Common myeloid progenitor, CD34-positive (primary cell): ENCODE measurements around the gene FAM200B.

Experiments used
- CTCF ChIA-PET: fragments of 350-600 bp; sonication (Branson Sonifier 250); formaldehyde crosslinking; loops from one replicate; lab custom pipeline; 2021; ENCODE audit warnings: antibody characterized with exemption; lab: Charles Lee
- POLR2A ChIA-PET: fragments of 350-600 bp; sonication (Branson Sonifier 250); formaldehyde crosslinking; loops from one replicate; lab custom pipeline; 2021; ENCODE audit warnings: antibody characterized with exemption; lab: Charles Lee
- DNase-seq, 3 donors: peaks; one replicate each; pipeline versions ENCODE4 v3.0.0 to v3.0.0-alpha.2; 2013
- H3K27ac ChIP-seq, 2 experiments: 1 replicate in 1 of 2; 2 replicates in 1 of 2; pipeline ENCODE4 v1.7.0; 2013; ENCODE audit warnings: inconsistent platforms in 2 of 2, low read length in 2 of 2, mild to moderate bottlenecking in 2 of 2, low read depth in 1 of 2, moderate library complexity in 1 of 2; ENCODE audit not compliant: severe bottlenecking in 2 of 2, insufficient read depth in 1 of 2, poor library complexity in 1 of 2
- H3K27me3 ChIP-seq, 5 experiments: replicated peaks in 2 of 5; 1 replicate in 3 of 5; 2 replicates in 2 of 5; pipeline versions ENCODE4 v1.6.1 to v1.7.0; 2013; ENCODE audit warnings: low read length in 4 of 5, mild to moderate bottlenecking in 2 of 5, moderate library complexity in 2 of 5, inconsistent platforms in 1 of 5; ENCODE audit not compliant: insufficient read depth in 5 of 5, control insufficient read depth in 4 of 5
- H3K36me3 ChIP-seq, 4 experiments: 1 replicate in 2 of 4; 2 replicates in 2 of 4; pipeline versions ENCODE4 v1.6.1 to v1.7.0; 2013; ENCODE audit warnings: low read length in 3 of 4, control low read depth in 1 of 4, mild to moderate bottlenecking in 1 of 4; ENCODE audit not compliant: control insufficient read depth in 4 of 4, insufficient read depth in 4 of 4
- H3K4me1 ChIP-seq, 4 experiments: 1 replicate in 3 of 4; 2 replicates in 1 of 4; pipeline versions ENCODE4 v1.6.1 to v1.7.1; 2013; ENCODE audit warnings: low read length in 3 of 4, mild to moderate bottlenecking in 3 of 4, control low read depth in 1 of 4, inconsistent platforms in 1 of 4, moderate library complexity in 1 of 4; ENCODE audit not compliant: control insufficient read depth in 4 of 4, insufficient read depth in 4 of 4; ENCODE audit errors: control extremely low read depth in 1 of 4
- H3K4me3 ChIP-seq, 7 experiments: 1 replicate in 4 of 7; 2 replicates in 3 of 7; pipeline versions ENCODE4 v1.5.1 to v1.7.0; 2013; ENCODE audit warnings: mild to moderate bottlenecking in 7 of 7, low read length in 6 of 7, moderate library complexity in 6 of 7, inconsistent platforms in 2 of 7, low read depth in 2 of 7, control low read depth in 1 of 7; ENCODE audit not compliant: insufficient read depth in 4 of 7, control insufficient read depth in 1 of 7; ENCODE audit errors: extremely low read depth in 1 of 7
- H3K9me3 ChIP-seq, 5 experiments: 1 replicate in 4 of 5; 2 replicates in 1 of 5; pipeline versions ENCODE4 v1.6.1 to v1.7.1; 2013; ENCODE audit warnings: low read length in 4 of 5, mild to moderate bottlenecking in 2 of 5, inconsistent platforms in 1 of 5, low read depth in 1 of 5, moderate library complexity in 1 of 5; ENCODE audit not compliant: control insufficient read depth in 4 of 5, insufficient read depth in 2 of 5; ENCODE audit errors: control extremely low read depth in 1 of 5
- WGBS: methylation state at CpG from one replicate; pipeline ENCODE4 v1.1.5; 2013; ENCODE audit not compliant: insufficient coverage; 5-methylcytosine and 5-hydroxymethylcytosine counted together

The FAM200B gene

GRCh38 chr4:15652191-15652590 is 29.4 kb upstream of the FAM200B start:
- ChIA-PET POLR2A (no interaction called here), CTCF (interaction anchor here (1.0 to 1.8 kb wide), 6 partner anchors 9 to 419 kb away, joined by 3 to 5 read pairs (median 4); no protein-coding TSS in a partner anchor)
- DNase-seq: no peak
- H3K27ac ChIP-seq: peak overlapping the region in 1 of 2 experiments; percentile 93
- H3K36me3 ChIP-seq: no peaks in the 10 kb centered on the region
- peak overlapping the region in 3 of 7 experiments; percentile 32 to 92 (median 54) for H3K4me3 ChIP-seq
- no peaks in the 10 kb centered on the region for H3K27me3 ChIP-seq
- H3K9me3 ChIP-seq: no peaks in the 10 kb centered on the region
- H3K4me1 ChIP-seq: peaks cover 23 to 65% (median 42%) of the 10 kb centered on the region in 4 experiments
- no CpG with 5 or more reads among the region's 1 CpG for WGBS

- peak overlapping the region in 5 of 7 experiments; percentile 76 to 95 (median 90) for H3K4me3 ChIP-seq
- H3K27me3 ChIP-seq: no peaks in the 10 kb centered on the region
- POLR2A ChIA-PET: no interaction called here
- peaks cover 0 to 2% (median 0%) of the 10 kb centered on the region in 4 experiments for H3K36me3 ChIP-seq
- peak overlapping the region; percentile 51 to 93 for H3K27ac ChIP-seq
- CTCF ChIA-PET: interaction anchor here (1.0 to 1.8 kb wide), 8 partner anchors 10 to 420 kb away, joined by 3 to 5 read pairs (median 4); no protein-coding TSS in a partner anchor
- no peaks in the 10 kb centered on the region for H3K9me3 ChIP-seq
- DNase-seq: no peak
- peaks cover 20 to 65% (median 42%) of the 10 kb centered on the region in 4 experiments for H3K4me1 ChIP-seq
- no CpG with 5 or more reads among the region's 4 CpGs for WGBS
Observed at GRCh38 chr4:15652841-15653240, 28.8 kb upstream of the FAM200B start.

DNA sequence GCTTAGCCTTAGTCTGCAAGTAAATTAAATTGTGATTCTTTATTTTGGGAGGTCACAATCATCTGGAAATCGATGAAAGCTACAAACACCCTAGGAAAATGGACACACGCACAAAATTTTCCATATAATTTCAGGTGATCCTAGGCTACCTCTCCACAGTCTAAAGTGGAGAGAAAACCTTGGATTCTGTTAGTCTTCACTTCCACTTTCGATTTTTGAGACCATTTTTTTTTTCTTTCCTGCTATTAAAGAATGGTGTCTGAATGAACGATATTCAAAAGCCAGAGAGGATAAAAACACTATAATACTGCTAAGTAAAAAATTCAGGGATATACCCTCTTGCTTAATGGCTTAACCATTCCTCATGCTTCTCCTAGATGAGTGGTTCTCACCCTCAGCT is 28.2 kb upstream of the FAM200B start:
- DNase-seq: peak in 2 of 3 donors; percentile 37 to 47
- ChIA-PET CTCF (interaction anchor here (1.0 to 1.8 kb wide), 6 partner anchors 10 to 421 kb away, joined by 3 to 8 read pairs (median 3); no protein-coding TSS in a partner anchor), POLR2A (no interaction called here)

DNA sequence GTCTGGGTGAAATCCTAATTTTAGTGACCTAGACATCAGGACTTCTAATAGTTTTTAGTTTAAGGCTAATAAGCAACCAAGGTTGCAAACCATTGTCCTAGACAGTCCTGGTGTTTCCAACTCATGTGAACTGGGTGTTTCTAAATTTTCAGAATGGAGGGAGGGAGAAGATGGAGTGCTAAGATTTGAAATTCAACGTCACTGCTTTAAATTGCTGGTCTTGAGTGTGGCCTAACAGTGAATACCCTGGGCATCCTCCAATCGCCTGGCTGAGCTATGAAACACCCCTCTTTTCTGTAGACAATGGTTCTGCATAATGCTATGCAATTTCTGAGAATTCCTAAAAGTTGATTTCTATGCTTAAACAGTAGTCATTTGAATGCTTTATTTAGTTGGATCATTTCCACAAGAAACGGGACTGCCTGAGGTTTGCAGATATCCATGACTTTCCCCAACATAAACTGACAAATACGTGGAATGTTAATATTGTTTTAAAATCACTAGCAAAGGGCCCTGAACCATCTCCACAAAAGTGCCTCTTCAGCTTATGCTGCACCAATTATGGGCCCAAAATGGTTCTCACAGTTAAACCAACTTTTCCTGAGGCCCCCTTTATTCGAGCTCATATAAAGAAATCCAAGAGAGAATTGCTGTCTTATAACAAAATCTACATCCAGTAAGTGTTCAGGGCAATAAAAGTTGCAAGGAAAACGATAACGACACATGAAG is 27.6 kb upstream of the FAM200B start:
- peak overlapping the region; percentile 50 to 93 for H3K27ac ChIP-seq
- H3K4me1 ChIP-seq: peaks cover 20 to 65% (median 42%) of the 10 kb centered on the region in 4 experiments
- ChIA-PET POLR2A (no interaction called here), CTCF (interaction anchor here (1.0 to 1.8 kb wide), 5 partner anchors 9 to 196 kb away, joined by 3 to 8 read pairs (median 3); no protein-coding TSS in a partner anchor)
- peak overlapping the region; percentile 76 to 95 (median 89) for H3K4me3 ChIP-seq
- no peaks in the 10 kb centered on the region for H3K27me3 ChIP-seq
- peaks cover 0 to 2% (median 0%) of the 10 kb centered on the region in 4 experiments for H3K36me3 ChIP-seq
- DNase-seq: peak; percentile 40 to 71 (median 61)
- 0% methylated on average over 3 of the region's 7 CpGs for WGBS
- H3K9me3 ChIP-seq: no peaks in the 10 kb centered on the region

More for the DNA sequence above, 28.2 kb upstream of the FAM200B start:
- Histone ChIP-seq H3K9me3 (no peaks in the 10 kb centered on the region), H3K36me3 (peaks cover 0 to 2% (median 0%) of the 10 kb centered on the region in 4 experiments), H3K27ac (peak overlapping the region; percentile 51 to 93), H3K27me3 (no peaks in the 10 kb centered on the region), H3K4me1 (peaks cover 20 to 65% (median 42%) of the 10 kb centered on the region in 4 experiments), H3K4me3 (peak overlapping the region in 6 of 7 experiments; percentile 76 to 95 (median 90))
- 27% methylated on average over 2 of the region's 4 CpGs for WGBS

GRCh38 chr4:15654593-15655222 is 26.9 kb upstream of the FAM200B start:
- Histone ChIP-seq H3K36me3 (peaks cover 0 to 2% (median 0%) of the 10 kb centered on the region in 4 experiments), H3K27me3 (no peaks in the 10 kb centered on the region), H3K9me3 (no peaks in the 10 kb centered on the region), H3K4me1 (peaks cover 20 to 61% (median 40%) of the 10 kb centered on the region in 4 experiments), H3K27ac (peak overlapping the region; percentile 50 to 93), H3K4me3 (peak overlapping the region; percentile 76 to 95 (median 89))
- DNase-seq: peak in 2 of 3 donors; percentile 37 to 50
- ChIA-PET CTCF (interaction anchor here (1.8 kb wide), 1 partner anchor 9 kb away, joined by 8 read pairs; no protein-coding TSS in a partner anchor), POLR2A (interaction anchor here (0.7 to 0.9 kb wide), 2 partner anchors 101 to 108 kb away, joined by 3 to 4 read pairs; no protein-coding TSS in a partner anchor)
- WGBS: 0% methylated on average over 50 of the region's 66 CpGs

- 14% methylated on average over 63 of the region's 85 CpGs for WGBS
Observed at GRCh38 chr4:15655223-15656037, 26.2 kb upstream of the FAM200B start, which contains the start of gene FBXL5. Gene FBXL5, minus strand, starts transcription at chr4:15655357. Its CDS starts 70 bp downstream, at chr4:15655287.

More at GRCh38 chr4:15655223-15656037, 26.2 kb upstream of the FAM200B start, which contains the start of gene FBXL5:
- peak within 1 kb of the TSS; percentile 76 to 95 (median 89) for H3K4me3 ChIP-seq
- peak; percentile 91 to 96 (median 95) for DNase-seq
- no peaks in the 10 kb centered on the region for H3K27me3 ChIP-seq
- CTCF ChIA-PET: interaction anchor here (1.2 to 1.4 kb wide), 2 partner anchors 9 to 47 kb away, joined by 3 to 4 read pairs; partner anchors contain the start of gene BST1
- H3K4me1 ChIP-seq: peaks cover 18 to 60% (median 39%) of the 10 kb centered on the region in 4 experiments
- POLR2A ChIA-PET: interaction anchor here (0.7 to 0.9 kb wide), 3 partner anchors 26 to 108 kb away, joined by 3 to 4 read pairs (median 3); no protein-coding TSS in a partner anchor
- peak within 1 kb of the TSS; percentile 77 to 93 for H3K27ac ChIP-seq
- H3K36me3 ChIP-seq: peaks cover 0 to 2% (median 0%) of the 10 kb centered on the region in 4 experiments
- no peaks in the 10 kb centered on the region for H3K9me3 ChIP-seq
